Hepatocyte (in vitro differentiated cells): ENCODE measurements around the gene WDFY4. TPM values are rescaled to one million over a fixed set of nuclear protein-coding genes. Genes with fewer than 3 reads are reported as not detected.

Experiments
- DNase-seq: peaks from one replicate; pipeline ENCODE4 v3.0.0-alpha.2; 2016; ENCODE audit warnings: low spot score
- H2AFZ ChIP-seq: fragments of 200-600 bp; sonication (generic); 2 replicates; pipeline ENCODE4 v1.6.0; 2016; ENCODE audit warnings: antibody characterized with exemption, mild to moderate bottlenecking
- H3K27ac ChIP-seq: fragments of 200-600 bp; sonication (generic); 2 replicates; pipeline ENCODE4 v1.5.1; 2016; ENCODE audit warnings: mild to moderate bottlenecking
- H3K27me3 ChIP-seq: fragments of 200-600 bp; sonication (generic); 2 replicates; pipeline ENCODE4 v1.6.1; 2016
- H3K36me3 ChIP-seq: fragments of 200-600 bp; sonication (generic); replicated peaks from 2 replicates; pipeline ENCODE4 v1.5.1; 2016; ENCODE audit warnings: low read depth; ENCODE audit not compliant: insufficient read depth
- H3K4me1 ChIP-seq: fragments of 200-600 bp; sonication (generic); 2 replicates; pipeline ENCODE4 v1.5.1; 2016; ENCODE audit warnings: mild to moderate bottlenecking, moderate library complexity; ENCODE audit not compliant: insufficient read depth
- H3K4me2 ChIP-seq: fragments of 200-600 bp; sonication (generic); 2 replicates; pipeline ENCODE4 v1.6.0; 2016
- H3K4me3 ChIP-seq: fragments of 200-600 bp; sonication (generic); 2 replicates; pipeline ENCODE4 v1.5.1; 2016; ENCODE audit warnings: mild to moderate bottlenecking
- H3K79me2 ChIP-seq: fragments of 200-600 bp; sonication (generic); 2 replicates; pipeline ENCODE4 v1.6.0; 2017; ENCODE audit warnings: mild to moderate bottlenecking
- H3K9me2 ChIP-seq: fragments of 200-600 bp; sonication (generic); replicated peaks from 2 replicates; pipeline ENCODE4 v1.6.0; 2017; ENCODE audit warnings: mild to moderate bottlenecking; ENCODE audit not compliant: insufficient read depth
- H3K9me3 ChIP-seq: fragments of 200-600 bp; sonication (generic); 2 replicates; pipeline ENCODE4 v1.5.1; 2016; ENCODE audit warnings: low read depth, mild to moderate bottlenecking
- H4K20me1 ChIP-seq: fragments of 200-600 bp; sonication (generic); 2 replicates; pipeline ENCODE4 v1.6.0; 2016; ENCODE audit warnings: mild to moderate bottlenecking; ENCODE audit not compliant: insufficient read depth, poor library complexity, severe bottlenecking
- EZH2 ChIP-seq: fragments of 200-600 bp; sonication (generic); IDR thresholded peaks from 2 replicates; pipeline ENCODE4 v1.6.1; 2016; ENCODE audit warnings: antibody characterized with exemption, mild to moderate bottlenecking, borderline replicate concordance
- EZH2phosphoT487 ChIP-seq: fragments of 200-600 bp; sonication (generic); IDR thresholded peaks from one replicate; pipeline ENCODE4 v1.6.1; 2018; ENCODE audit warnings: antibody characterized with exemption, mild to moderate bottlenecking, low read depth, moderate library complexity; ENCODE audit not compliant: unreplicated experiment, severe bottlenecking
- WGBS: methylation state at CpG from one replicate; pipeline ENCODE4 v1.1.6; 2016; ENCODE audit warnings: low lambda C conversion rate; ENCODE audit errors: missing lambda C conversion rate; 5-methylcytosine and 5-hydroxymethylcytosine counted together
- polyA plus RNA-seq: library from polyadenylated mRNA; unstranded; fragments of >200 nt; fragmentation: Nextera tagmentation; extraction: Ambion mirVana; gene quantifications from 2 replicates; pipeline ENCODE4 v1.2.1, GENCODE V29; 2016
- total RNA-seq: library from RNA; depleted of rRNA; stranded (reverse); fragments of >200 nt; gene quantifications from 2 replicates; pipeline ENCODE4 v1.2.3, GENCODE V29; 2014
- TF ChIP-seq, protein P1 (sequence below): fragments of 200-600 bp; sonication (generic); IDR thresholded peaks from 2 replicates; pipeline ENCODE4 v1.5.1; 2016; ENCODE audit warnings: antibody characterized with exemption, mild to moderate bottlenecking; ENCODE audit not compliant: poor library complexity

Gene WDFY4
- total and polyA plus RNA-seq, 2 experiments from 2014 or later, result 0.43 to 0.91 TPM

DNA sequence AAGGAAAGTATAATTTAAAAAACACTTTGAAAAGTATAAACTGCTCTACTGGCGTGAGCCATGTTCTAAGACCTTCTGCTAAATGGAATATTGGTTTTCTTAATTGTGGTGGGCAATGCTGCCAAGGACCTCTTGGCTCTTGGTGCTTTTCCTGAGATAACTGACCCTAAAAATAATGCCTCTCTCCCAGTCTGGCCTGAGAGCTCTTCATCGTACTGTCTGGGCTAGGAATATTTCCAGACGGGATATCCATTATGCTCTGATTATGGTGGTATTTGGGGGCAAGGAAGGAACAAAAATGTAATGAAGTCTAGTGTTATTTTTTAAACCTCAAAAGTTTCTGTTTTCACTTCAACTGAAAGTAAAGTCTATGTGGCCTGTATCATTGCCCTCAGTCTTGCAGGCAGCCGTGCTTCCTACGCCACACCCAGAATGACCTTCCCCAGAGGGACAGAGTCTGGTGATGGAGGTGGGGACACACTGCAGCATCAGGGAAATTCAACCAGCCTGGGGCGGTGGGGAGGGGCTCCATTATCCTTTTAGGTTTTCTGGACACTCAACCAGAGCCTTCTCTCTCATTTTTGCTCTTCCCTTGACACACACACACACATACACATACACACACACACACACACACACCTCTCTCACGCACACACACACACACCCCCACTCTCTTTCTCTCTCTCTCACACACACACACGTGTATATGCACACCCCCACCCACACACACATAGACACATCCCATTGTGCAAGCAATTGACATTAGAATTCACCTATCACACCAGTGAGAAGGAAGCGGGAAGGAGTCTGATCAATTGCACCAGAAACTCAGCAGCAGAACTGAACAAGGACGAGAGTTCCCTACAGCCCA, 155.4 kb downstream of the WDFY4 start:
- H4K20me1 ChIP-seq, result no peaks in the 10 kb centered on the region
- H3K4me1 ChIP-seq, result no peaks in the 10 kb centered on the region
- no peaks in the 10 kb centered on the region for H3K9me3 ChIP-seq
- TF ChIP-seq, protein P1, sequence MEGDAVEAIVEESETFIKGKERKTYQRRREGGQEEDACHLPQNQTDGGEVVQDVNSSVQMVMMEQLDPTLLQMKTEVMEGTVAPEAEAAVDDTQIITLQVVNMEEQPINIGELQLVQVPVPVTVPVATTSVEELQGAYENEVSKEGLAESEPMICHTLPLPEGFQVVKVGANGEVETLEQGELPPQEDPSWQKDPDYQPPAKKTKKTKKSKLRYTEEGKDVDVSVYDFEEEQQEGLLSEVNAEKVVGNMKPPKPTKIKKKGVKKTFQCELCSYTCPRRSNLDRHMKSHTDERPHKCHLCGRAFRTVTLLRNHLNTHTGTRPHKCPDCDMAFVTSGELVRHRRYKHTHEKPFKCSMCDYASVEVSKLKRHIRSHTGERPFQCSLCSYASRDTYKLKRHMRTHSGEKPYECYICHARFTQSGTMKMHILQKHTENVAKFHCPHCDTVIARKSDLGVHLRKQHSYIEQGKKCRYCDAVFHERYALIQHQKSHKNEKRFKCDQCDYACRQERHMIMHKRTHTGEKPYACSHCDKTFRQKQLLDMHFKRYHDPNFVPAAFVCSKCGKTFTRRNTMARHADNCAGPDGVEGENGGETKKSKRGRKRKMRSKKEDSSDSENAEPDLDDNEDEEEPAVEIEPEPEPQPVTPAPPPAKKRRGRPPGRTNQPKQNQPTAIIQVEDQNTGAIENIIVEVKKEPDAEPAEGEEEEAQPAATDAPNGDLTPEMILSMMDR, result no peak
- TF ChIP-seq EZH2, result no peak
- H3K79me2 ChIP-seq, result no peaks in the 10 kb centered on the region
- no peaks in the 10 kb centered on the region for H3K9me2 ChIP-seq
- H3K27me3 ChIP-seq, result no peaks in the 10 kb centered on the region
- H3K27ac ChIP-seq, result no peak overlapping the region
- H3K36me3 ChIP-seq, result no peaks in the 10 kb centered on the region
- no peak overlapping the region for H2AFZ ChIP-seq
- no peak for DNase-seq
- 91% methylated on average over 10 of the region's 10 CpGs for WGBS
- H3K4me3 ChIP-seq, result no peak overlapping the region
- no peak overlapping the region for H3K4me2 ChIP-seq

DNA sequence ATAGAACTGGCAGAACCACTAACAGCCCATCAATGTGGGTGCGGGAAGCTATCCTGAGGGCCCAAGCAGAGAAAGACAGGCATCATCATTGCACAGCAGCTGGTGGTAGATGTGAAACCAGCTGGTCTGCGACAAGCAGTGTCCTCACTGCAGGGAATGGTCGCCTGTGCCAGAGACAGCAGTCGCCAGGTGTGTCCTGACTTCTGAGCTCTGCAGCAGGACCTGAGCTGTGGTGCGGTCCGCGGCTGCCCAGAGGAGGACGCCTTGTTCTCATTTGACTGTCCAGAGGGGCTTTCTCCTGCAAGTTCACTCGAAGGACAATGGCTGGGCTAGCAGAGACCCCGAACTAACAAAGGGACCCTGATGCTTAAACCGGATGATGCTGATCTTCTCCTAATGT, 157.6 kb downstream of the WDFY4 start:
- Histone ChIP-seq H2AFZ (no peak overlapping the region), H3K79me2 (no peaks in the 10 kb centered on the region), H4K20me1 (no peaks in the 10 kb centered on the region), H3K4me1 (no peaks in the 10 kb centered on the region), H3K36me3 (no peaks in the 10 kb centered on the region), H3K9me2 (no peaks in the 10 kb centered on the region), H3K9me3 (no peaks in the 10 kb centered on the region), H3K4me2 (no peak overlapping the region), H3K27ac (no peak overlapping the region), H3K4me3 (no peak overlapping the region), H3K27me3 (no peaks in the 10 kb centered on the region)
- WGBS, result 85% methylated on average over 11 of the region's 11 CpGs
- TF ChIP-seq EZH2phosphoT487 (no peak), EZH2 (no peak)
- TF ChIP-seq, protein P1, result no peak
- no peak for DNase-seq

DNA sequence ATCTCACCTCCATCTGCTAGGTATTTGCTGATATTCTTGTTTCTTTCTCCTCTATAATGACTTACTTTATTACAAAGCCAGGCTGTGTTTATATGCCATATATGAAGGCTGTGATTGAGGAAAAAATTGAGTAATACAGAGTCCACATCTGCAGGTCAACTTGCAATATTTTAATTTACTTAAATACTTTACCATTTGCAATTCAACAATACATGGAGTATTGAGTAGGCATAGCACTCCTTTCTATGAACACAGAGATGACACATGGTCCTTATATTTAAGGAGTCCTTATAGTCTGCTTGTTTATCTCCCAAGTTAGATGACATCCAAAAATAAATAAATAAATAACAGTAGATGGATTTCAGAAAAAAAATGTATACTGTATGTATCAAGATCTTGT, 158.5 kb downstream of the WDFY4 start:
- DNase-seq, result no peak
- Histone ChIP-seq H3K9me2 (no peaks in the 10 kb centered on the region), H3K4me1 (no peaks in the 10 kb centered on the region)

More for the DNA sequence above, 158.5 kb downstream of the WDFY4 start:
- H3K36me3 ChIP-seq, result no peaks in the 10 kb centered on the region
- no peak overlapping the region for H3K4me3 ChIP-seq
- no peaks in the 10 kb centered on the region for H3K79me2 ChIP-seq
- H3K27ac ChIP-seq, result no peak overlapping the region
- H3K27me3 ChIP-seq, result no peaks in the 10 kb centered on the region
- H3K4me2 ChIP-seq, result no peak overlapping the region
- H4K20me1 ChIP-seq, result no peaks in the 10 kb centered on the region
- TF ChIP-seq, protein P1, result no peak
- no peak for TF ChIP-seq EZH2
- no peak for TF ChIP-seq EZH2phosphoT487
- no peak overlapping the region for H2AFZ ChIP-seq
- H3K9me3 ChIP-seq, result no peaks in the 10 kb centered on the region
